HepG2 (cell line): Measurements from ENCODE around the gene TAPBP. TPM values are rescaled to one million over a fixed set of nuclear protein-coding genes. Genes with fewer than 3 reads are reported as not detected.
A peak's percentile ranks its signal among the peaks of the same experiment; 100 is the strongest.

Source experiments
- ATAC-seq: fragments of 200-7000 bp; cut with Tn5 transposase; 3 replicates; pipeline ENCODE4 v1.9.1; 2020; ENCODE audit warnings: mild to moderate bottlenecking, moderate library complexity
- BruUV-seq: library from RNA; stranded (reverse); fragments of 400-500 nt; replicated peaks from 2 replicates; lab custom pipeline; 2021; lab: Mats Ljungman, UMichigan
- CTCF ChIA-PET: fragments of 300-600 bp; formaldehyde crosslinking; extraction: SDS; loops from one replicate; lab custom pipeline; 2021; ENCODE audit warnings: low total read pairs, inconsistent platforms, low intra/inter-chr PET ratio; lab: Yijun Ruan, JAX
- POLR2A ChIA-PET: fragments of 350-600 bp; sonication (Branson Sonifier 250); formaldehyde crosslinking; loops from one replicate; lab custom pipeline; 2020; ENCODE audit warnings: antibody characterized with exemption, inconsistent platforms; lab: Yijun Ruan, JAX
- DNase-seq: peaks from one replicate; pipeline ENCODE4 v3.0.0-alpha.2; 2015; ENCODE audit warnings: low spot score
- FAIRE-seq: peaks from 3 replicates; lab custom pipeline; 2011; peaks lifted over from hg19 to GRCh38; lab: Jason Lieb, UNC
- H2AFZ ChIP-seq: one replicate; pipeline ENCODE4 v1.6.1; 2011; ENCODE audit warnings: low read length, inconsistent platforms
- H3K27ac ChIP-seq: fragments of 300-600 bp; 3 replicates; pipeline ENCODE4 v1.8.0; 2011; ENCODE audit warnings: mixed run types, mild to moderate bottlenecking, mixed read lengths, low read length, inconsistent platforms; ENCODE audit not compliant: insufficient read depth; ENCODE audit errors: extremely low read length
- H3K27me3 ChIP-seq, 2 experiments: fragments of 200-600 bp in 1 of 2; 2 replicates in 1 of 2; 3 replicates in 1 of 2; pipeline versions ENCODE4 v1.6.0 to v1.8.0; 2011; ENCODE audit warnings: low read length in 2 of 2, mild to moderate bottlenecking in 2 of 2, moderate library complexity in 2 of 2, inconsistent platforms in 1 of 2; ENCODE audit not compliant: insufficient read depth in 2 of 2, control insufficient read depth in 1 of 2
- H3K36me3 ChIP-seq, 2 experiments: fragments of 200-600 bp in 1 of 2; replicated peaks in 1 of 2; 2 replicates in 1 of 2; 3 replicates in 1 of 2; pipeline versions ENCODE4 v1.5.1 to v1.8.0; 2011; ENCODE audit warnings: low read length in 2 of 2, inconsistent platforms in 1 of 2; ENCODE audit not compliant: insufficient read depth in 2 of 2, control insufficient read depth in 1 of 2
- H3K4me1 ChIP-seq: 2 replicates; pipeline ENCODE4 v1.5.1; 2012; ENCODE audit warnings: low read length, inconsistent platforms; ENCODE audit not compliant: insufficient read depth
- H3K4me2 ChIP-seq: 2 replicates; pipeline ENCODE4 v1.6.0; 2011; ENCODE audit warnings: low read depth, low read length, inconsistent platforms
- H3K4me3 ChIP-seq, 3 experiments: fragments of 200-600 bp in 1 of 3; sonication (generic), shearing (Covaris generic) in 1 of 3; replicated peaks in 1 of 3; 2 replicates each; pipeline ENCODE4 v1.5.1; 2011 to 2016; ENCODE audit warnings: low read length in 3 of 3, inconsistent platforms in 2 of 3, low read depth in 2 of 3, mild to moderate bottlenecking in 2 of 3, control low read depth in 1 of 3, mixed read lengths in 1 of 3; ENCODE audit not compliant: insufficient read depth in 1 of 3
- H3K79me2 ChIP-seq: one replicate; pipeline ENCODE4 v1.6.1; 2011; ENCODE audit warnings: low read length, inconsistent platforms; ENCODE audit not compliant: insufficient read depth
- H3K9ac ChIP-seq: 2 replicates; pipeline ENCODE4 v1.6.0; 2011; ENCODE audit warnings: mild to moderate bottlenecking, low read depth, low read length, inconsistent platforms; ENCODE audit not compliant: insufficient read depth
- H3K9me3 ChIP-seq: 2 replicates; pipeline ENCODE4 v1.5.1; 2012; ENCODE audit warnings: mild to moderate bottlenecking, low read length
- H4K20me1 ChIP-seq: 2 replicates; pipeline ENCODE4 v1.6.0; 2011; ENCODE audit warnings: inconsistent platforms, mild to moderate bottlenecking, low read length, moderate library complexity; ENCODE audit not compliant: insufficient read depth
- DR1 ChIP-seq: sonication (generic); formaldehyde crosslinking; IDR thresholded peaks from 2 replicates; pipeline ENCODE4 v1.8.0; 2021; ENCODE audit warnings: mild to moderate bottlenecking, missing genetic modification reagents, inconsistent platforms
- DZIP1 ChIP-seq: sonication (generic); formaldehyde crosslinking; IDR thresholded peaks from 2 replicates; pipeline ENCODE4 v1.5.0; 2020; ENCODE audit warnings: mild to moderate bottlenecking, missing genetic modification reagents
- EEA1 ChIP-seq: sonication (generic); formaldehyde crosslinking; IDR thresholded peaks from 2 replicates; pipeline ENCODE4 v1.5.1; 2020; ENCODE audit warnings: mild to moderate bottlenecking, missing genetic modification reagents, borderline replicate concordance
- FOXC1 ChIP-seq: sonication (generic); formaldehyde crosslinking; IDR thresholded peaks from 2 replicates; pipeline ENCODE4 v1.8.0; 2022; ENCODE audit warnings: mild to moderate bottlenecking, missing genetic modification reagents, borderline replicate concordance
- HDAC6 ChIP-seq: fragments of 200-600 bp; sonication (generic); IDR thresholded peaks from 2 replicates; pipeline ENCODE4 v1.7.0; 2017; ENCODE audit warnings: mild to moderate bottlenecking, antibody characterized with exemption, low read length, low read depth
- HHEX ChIP-seq: IDR thresholded peaks from 2 replicates; pipeline ENCODE4 v1.6.1; 2016; ENCODE audit warnings: control low read depth
- KLF12 ChIP-seq: sonication (generic); formaldehyde crosslinking; IDR thresholded peaks from 2 replicates; pipeline ENCODE4 v1.4.0; 2020; ENCODE audit warnings: missing genetic modification reagents, borderline replicate concordance
- KMT2A ChIP-seq: sonication (generic); formaldehyde crosslinking; IDR thresholded peaks from 2 replicates; pipeline ENCODE4 v1.4.0; 2020; ENCODE audit warnings: missing genetic modification reagents
- NAIF1 ChIP-seq: sonication (generic); formaldehyde crosslinking; IDR thresholded peaks from 2 replicates; pipeline ENCODE4 v1.5.0; 2020; ENCODE audit warnings: mild to moderate bottlenecking, missing genetic modification reagents, borderline replicate concordance
- NFE2 ChIP-seq: sonication (generic); formaldehyde crosslinking; IDR thresholded peaks from 2 replicates; pipeline ENCODE4 v1.4.0; 2020; ENCODE audit warnings: missing genetic modification reagents
- POLR2AphosphoS5 ChIP-seq: IDR thresholded peaks from 2 replicates; pipeline ENCODE4 v1.6.1; 2012; ENCODE audit warnings: low read depth, low read length
- RBFOX2 ChIP-seq: fragments of 200-400 bp; formaldehyde crosslinking; IDR thresholded peaks from 2 replicates; pipeline ENCODE4 v1.6.1; 2017; ENCODE audit warnings: low read depth, mild to moderate bottlenecking, low read length
- RFX3 ChIP-seq: IDR thresholded peaks from 2 replicates; pipeline ENCODE4 v1.6.1; 2016; ENCODE audit warnings: missing biosample characterization, missing genetic modification reagents
- THAP8 ChIP-seq: sonication (generic); formaldehyde crosslinking; IDR thresholded peaks from 2 replicates; pipeline ENCODE4 v1.5.1; 2020; ENCODE audit warnings: missing genetic modification reagents, mild to moderate bottlenecking, borderline replicate concordance
- ZFP36L1 ChIP-seq: sonication (generic); formaldehyde crosslinking; IDR thresholded peaks from 2 replicates; pipeline ENCODE4 v1.8.0; 2022; ENCODE audit warnings: mild to moderate bottlenecking, missing genetic modification reagents, moderate library complexity
- ZNF280B ChIP-seq: sonication (generic); formaldehyde crosslinking; IDR thresholded peaks from 2 replicates; pipeline ENCODE4 v1.5.0; 2020; ENCODE audit warnings: missing genetic modification reagents, mild to moderate bottlenecking, borderline replicate concordance
- ZNF317 ChIP-seq: sonication (generic); formaldehyde crosslinking; IDR thresholded peaks from 2 replicates; pipeline ENCODE4 v1.5.0; 2020; ENCODE audit warnings: mild to moderate bottlenecking, missing genetic modification reagents
- ZNF362 ChIP-seq: sonication (generic); formaldehyde crosslinking; IDR thresholded peaks from 2 replicates; pipeline ENCODE4 v1.4.0; 2020; ENCODE audit warnings: missing genetic modification reagents, mild to moderate bottlenecking, borderline replicate concordance
- WGBS: methylation state at CpG from one replicate; pipeline ENCODE4 v1.1.6; 2017; ENCODE audit warnings: low lambda C conversion rate; 5-methylcytosine and 5-hydroxymethylcytosine counted together
- in situ Hi-C: cut with HindIII; loops from 2 replicates; pipeline ENCODE4 v1.10.0; 2017; ENCODE audit warnings: low pct_unique_long_range_greater_than_20kb; ENCODE audit not compliant: extremely low pct_ligation_motif_present
- intact Hi-C: fragments of 100-400 bp; cut with micrococcal nuclease; formaldehyde crosslinking; loops from one replicate; pipeline ENCODE4 v1.10.0; 2022; ENCODE audit not compliant: unreplicated experiment
- polyA plus RNA-seq, 8 experiments: library from polyadenylated mRNA; depleted of rRNA in 3 of 8; stranded (reverse) in 7 of 8; unstranded in 1 of 8; fragments of >200 nt; fragmentation: Illumina TruSeq in 4 of 8; extraction: Trizol in 4 of 8; gene quantifications; 2 replicates each; pipeline versions ENCODE4 v1.2.1 to v1.2.3, GENCODE V29; 2011 to 2016; ENCODE audit warnings: low read depth in 4 of 8, missing spikeins in 1 of 8, mixed read lengths in 1 of 8; ENCODE audit not compliant: insufficient read depth in 1 of 8
- total RNA-seq, 5 experiments: library from RNA; depleted of rRNA; stranded (reverse); fragments of >200 nt; fragmentation: Illumina TruSeq; extraction: Trizol; gene quantifications; 2 replicates each; pipeline ENCODE4 v1.2.3, GENCODE V29; 2016; ENCODE audit warnings: low read depth in 1 of 5

Gene TAPBP
- total and polyA plus RNA-seq, 2 of the 13 experiments (the other 11 are each of a cell fraction or from before 2014, with no cell fraction given) = 27.4 to 32.3 TPM

- WGBS = 72% methylated on average over 8 of the region's 8 CpGs
- peaks cover 23% of the 10 kb centered on the region for H3K79me2 ChIP-seq
- FAIRE-seq (no peak), DNase-seq (no peak), ATAC-seq (no peak)
- in situ Hi-C loops = no loop called here
- intact Hi-C loops = no loop called here
- H3K9me3 ChIP-seq = no peaks in the 10 kb centered on the region
- no peaks in the 10 kb centered on the region; a peak in 2 of 5 replicates for H3K27me3 ChIP-seq
- CTCF ChIA-PET = no interaction called here
- peaks cover 55% of the 10 kb centered on the region for H3K4me1 ChIP-seq
- peak overlapping the region; percentile 82 for H3K27ac ChIP-seq
- BruUV-seq = no TSS peak
- peaks cover 3% of the 10 kb centered on the region; the same call in 1 of the 2 replicates for H4K20me1 ChIP-seq
- no peak overlapping the region for H2AFZ ChIP-seq
- POLR2A ChIA-PET = interaction anchor here (0.7 to 3.9 kb wide), 18 partner anchors 9 to 1123 kb away, joined by 3 to 57 read pairs (median 7); partner anchors contain the start of genes PFDN6, PHF1, RGL2 and RING1
- peak overlapping the region; percentile 71 to 79 (median 73) for H3K4me3 ChIP-seq
- peak overlapping the region; percentile 72 for H3K9ac ChIP-seq
- H3K4me2 ChIP-seq = peak overlapping the region; percentile 78
- peaks cover 5 to 31% of the 10 kb centered on the region in 2 experiments for H3K36me3 ChIP-seq
- TF ChIP-seq ZNF362 (CRISPR knock-in tag) = peak; percentile 63; the same call in 1 of the 2 replicates
- no peak for TF ChIP-seq ZNF317 (CRISPR knock-in tag)
- 0 out of 2 replicates have a peak, but pooled peaks have one; percentile 11 for TF ChIP-seq ZFP36L1 (CRISPR knock-in tag)
- TF ChIP-seq NAIF1 = no peak
- TF ChIP-seq KLF12 (CRISPR knock-in tag) = no peak
- TF ChIP-seq DZIP1 (CRISPR knock-in tag) = no peak
- TF ChIP-seq RBFOX2 = 0 out of 2 replicates have a peak, but pooled peaks have one; percentile 22
- no peak for TF ChIP-seq POLR2AphosphoS5
- no peak for TF ChIP-seq HDAC6
- no peak for TF ChIP-seq HHEX (CRISPR knock-in tag)
- no peak for TF ChIP-seq NFE2 (CRISPR knock-in tag)
- TF ChIP-seq FOXC1 (CRISPR knock-in tag) = no peak
- TF ChIP-seq EEA1 (CRISPR knock-in tag) = no peak
- TF ChIP-seq RFX3 (CRISPR knock-in tag) = no peak
- TF ChIP-seq THAP8 = no peak
- no peak for TF ChIP-seq KMT2A (CRISPR knock-in tag)
- no peak for TF ChIP-seq ZNF280B (CRISPR knock-in tag)
- TF ChIP-seq DR1 (CRISPR knock-in tag) = no peak
Measured at GRCh38 chr6:33318426-33319073, 4.7 kb upstream of the TAPBP start.
